ENCODE measurements around the gene OSBPL1A.

DNA sequence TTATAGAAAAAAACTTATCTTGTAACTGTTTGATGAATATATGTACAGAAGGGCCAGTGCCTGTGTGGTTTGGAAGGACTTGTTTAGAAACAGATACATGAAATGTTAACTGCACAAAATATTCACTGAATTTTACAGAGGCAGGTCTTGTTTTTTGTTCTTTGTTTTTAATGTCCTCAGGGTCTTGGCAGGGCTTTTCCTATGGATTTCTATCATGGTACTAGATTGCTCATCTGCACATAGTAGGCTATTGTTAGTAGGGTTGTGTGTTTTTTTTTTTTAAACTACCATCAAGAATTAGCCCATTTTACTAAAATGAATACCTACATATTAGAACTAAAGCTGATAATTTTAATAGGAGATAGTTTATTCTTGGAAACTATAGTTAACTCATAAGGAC is 255.2 kb downstream of the OSBPL1A start:
- TF ChIP-seq POLR2A (IDR thresholded peaks at IDR 0.05) (no peak), CTCF (IDR thresholded peaks at IDR 0.05) (no peak)

All from lower leg skin (tissue), 3 donors.